Endothelial cell of umbilical vein (primary cell): ENCODE measurements around the gene CDRT15.
"Not testable (repeated sequence)": the region's sequence is repeated elsewhere in the genome, so short reads cannot be mapped to it uniquely, and the experiment has no call there.

ENCODE experiments used
- EZH2 ChIP-seq: IDR thresholded peaks from 2 replicates; pipeline ENCODE4 v1.6.1; 2012; ENCODE audit warnings: borderline replicate concordance, low read depth, mild to moderate bottlenecking, moderate library complexity, low read length, inconsistent platforms; ENCODE audit not compliant: severe bottlenecking
- JUN ChIP-seq: IDR thresholded peaks from 2 replicates; pipeline ENCODE4 v1.6.1; 2011; ENCODE audit warnings: borderline replicate concordance, low read depth; ENCODE audit not compliant: insufficient read length, insufficient read depth
- POLR2A ChIP-seq: IDR thresholded peaks from 2 replicates; pipeline ENCODE4 v1.6.1; 2012; ENCODE audit warnings: low read depth, mild to moderate bottlenecking, control low read depth, low read length
- TF ChIP-seq, protein P1 (sequence below), 2 donors: IDR thresholded peaks; 1 replicate in 1 of 2; 2 replicates in 1 of 2; pipeline ENCODE4 v1.5.1; 2011; ENCODE audit warnings: low read length in 2 of 2, mild to moderate bottlenecking in 2 of 2, moderate library complexity in 2 of 2, control low read depth in 1 of 2, inconsistent platforms in 1 of 2, low read depth in 1 of 2; ENCODE audit not compliant: insufficient read depth in 1 of 2; ENCODE audit errors: extremely low read depth in 1 of 2

DNA sequence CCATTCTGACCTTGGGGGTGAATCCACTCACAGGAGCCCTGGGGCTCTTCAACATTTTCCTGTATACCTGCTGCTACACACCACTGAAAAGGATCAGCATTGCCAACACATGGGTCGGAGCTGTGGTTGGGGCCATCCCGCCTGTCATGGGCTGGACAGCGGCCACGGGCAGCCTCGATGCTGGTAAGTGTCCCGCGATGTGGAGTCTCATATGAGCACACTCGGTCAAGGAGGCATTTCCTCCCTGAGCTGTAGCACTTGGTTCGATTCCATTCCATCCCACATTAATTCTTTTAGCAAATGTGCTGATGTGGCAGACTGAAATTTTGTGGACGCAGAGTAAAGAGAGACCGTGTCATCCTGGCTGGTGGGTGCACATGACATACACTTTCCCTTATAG lies 44.6 kb downstream of the CDRT15 start:
- TF ChIP-seq, protein P1, sequence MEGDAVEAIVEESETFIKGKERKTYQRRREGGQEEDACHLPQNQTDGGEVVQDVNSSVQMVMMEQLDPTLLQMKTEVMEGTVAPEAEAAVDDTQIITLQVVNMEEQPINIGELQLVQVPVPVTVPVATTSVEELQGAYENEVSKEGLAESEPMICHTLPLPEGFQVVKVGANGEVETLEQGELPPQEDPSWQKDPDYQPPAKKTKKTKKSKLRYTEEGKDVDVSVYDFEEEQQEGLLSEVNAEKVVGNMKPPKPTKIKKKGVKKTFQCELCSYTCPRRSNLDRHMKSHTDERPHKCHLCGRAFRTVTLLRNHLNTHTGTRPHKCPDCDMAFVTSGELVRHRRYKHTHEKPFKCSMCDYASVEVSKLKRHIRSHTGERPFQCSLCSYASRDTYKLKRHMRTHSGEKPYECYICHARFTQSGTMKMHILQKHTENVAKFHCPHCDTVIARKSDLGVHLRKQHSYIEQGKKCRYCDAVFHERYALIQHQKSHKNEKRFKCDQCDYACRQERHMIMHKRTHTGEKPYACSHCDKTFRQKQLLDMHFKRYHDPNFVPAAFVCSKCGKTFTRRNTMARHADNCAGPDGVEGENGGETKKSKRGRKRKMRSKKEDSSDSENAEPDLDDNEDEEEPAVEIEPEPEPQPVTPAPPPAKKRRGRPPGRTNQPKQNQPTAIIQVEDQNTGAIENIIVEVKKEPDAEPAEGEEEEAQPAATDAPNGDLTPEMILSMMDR (IDR thresholded peaks at IDR 0.05; ENCODE audit: extremely low read depth in 1 of 2, insufficient read depth in 1 of 2, low read depth in 1 of 2, low read length in 2 of 2) = not testable (repeated sequence)
- TF ChIP-seq POLR2A, JUN, EZH2: not testable (repeated sequence)
